Amygdala (tissue), 56 donors: ENCODE results near the gene HRAS.
"Not testable (repeated sequence)": the region's sequence is repeated elsewhere in the genome, so short reads cannot be mapped to it uniquely, and the experiment has no call there.

Experiments used
- DNase-seq, 56 donors: peaks; one replicate each; lab custom pipeline; 2025; lab: John Stamatoyannopoulos, UW

The HRAS gene

GRCh38 chr11:534396-535209 is 773 bp downstream of the HRAS start:
- peak in 3 of 56 donors; percentile 7 to 33 (median 22) for DNase-seq

GRCh38 chr11:533586-534395 is 1.6 kb downstream of the HRAS start:
- peak in 1 of 56 donors; percentile 21 for DNase-seq

DNA sequence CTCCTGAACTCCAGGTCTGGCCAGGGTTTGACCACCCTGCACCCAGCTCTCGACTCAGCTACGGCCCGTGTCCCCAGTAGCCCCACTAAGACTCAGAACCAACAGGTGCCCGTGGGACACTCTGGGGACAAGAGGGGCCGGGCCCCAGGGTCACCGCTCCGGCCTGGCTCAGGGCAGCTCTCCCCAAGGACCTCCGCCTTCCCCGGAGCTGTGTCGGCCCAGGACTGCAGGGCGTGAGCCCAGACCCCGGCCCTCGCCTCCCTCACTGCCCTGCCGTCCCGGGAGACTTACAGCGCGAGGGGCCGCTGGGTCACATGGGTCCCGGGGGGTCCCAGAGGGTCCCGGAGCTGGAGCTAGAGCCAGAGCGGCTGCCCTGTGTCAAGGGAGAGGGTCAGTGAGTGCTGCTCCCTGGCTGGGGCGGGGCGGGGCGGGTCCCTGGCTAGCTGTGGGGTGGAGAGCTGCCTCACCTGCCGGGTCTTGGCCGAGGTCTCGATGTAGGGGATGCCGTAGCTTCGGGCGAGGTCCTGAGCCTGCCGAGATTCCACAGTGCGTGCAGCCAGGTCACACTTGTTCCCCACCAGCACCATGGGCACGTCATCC is 2.3 kb downstream of the HRAS start:
- no peak for DNase-seq

- no peak for DNase-seq
These were observed 2.8 kb downstream of the HRAS start for GRCh38 chr11:532527-532985.

- no peak for DNase-seq
These were observed 3.4 kb downstream of the HRAS start for GRCh38 chr11:531919-532526.

DNA sequence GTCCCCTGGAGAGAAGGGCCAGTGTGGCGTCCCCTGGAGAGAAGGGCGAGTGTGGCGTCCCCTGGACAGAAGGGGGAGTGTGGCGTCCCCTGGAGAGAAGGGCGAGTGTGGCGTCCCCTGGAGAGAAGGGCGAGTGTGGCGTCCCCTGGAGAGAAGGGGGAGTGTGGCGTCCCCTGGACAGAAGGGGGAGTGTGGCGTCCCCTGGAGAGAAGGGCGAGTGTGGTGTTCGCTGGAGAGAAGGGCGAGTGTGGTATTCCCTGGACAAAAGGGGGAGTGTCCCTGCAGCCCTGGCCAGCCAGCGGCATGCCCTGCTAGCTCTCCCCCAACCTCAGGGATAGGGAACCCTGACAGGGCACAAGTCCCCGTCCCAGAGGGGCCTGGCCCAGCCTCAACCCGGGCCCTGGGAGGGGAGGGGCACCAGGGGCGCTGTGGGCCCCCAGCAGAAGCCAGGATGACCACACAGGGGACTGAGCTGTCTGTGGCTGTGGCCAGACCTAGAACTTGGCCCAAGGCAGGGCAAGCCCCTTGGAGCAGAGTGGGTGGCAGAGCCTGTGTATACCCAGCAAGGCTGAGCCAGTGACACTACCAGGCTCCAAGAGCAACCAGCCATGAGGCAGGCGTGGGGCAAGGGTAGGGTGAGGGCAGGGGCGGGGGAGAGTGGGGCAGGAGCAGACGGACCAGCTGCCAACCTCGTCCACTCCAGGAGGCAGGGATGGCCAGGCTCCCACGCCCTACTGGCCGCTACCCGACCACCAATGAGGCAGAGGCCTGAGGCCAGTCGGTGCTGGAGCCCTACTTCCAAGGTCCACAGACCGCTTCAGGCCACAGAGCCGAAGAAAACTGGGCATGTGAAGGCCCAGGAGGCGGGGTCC is 4.2 kb downstream of the HRAS start:
- no peak for DNase-seq

- no peak for DNase-seq
These were observed 5.5 kb downstream of the HRAS start for GRCh38 chr11:529728-530411.

DNA sequence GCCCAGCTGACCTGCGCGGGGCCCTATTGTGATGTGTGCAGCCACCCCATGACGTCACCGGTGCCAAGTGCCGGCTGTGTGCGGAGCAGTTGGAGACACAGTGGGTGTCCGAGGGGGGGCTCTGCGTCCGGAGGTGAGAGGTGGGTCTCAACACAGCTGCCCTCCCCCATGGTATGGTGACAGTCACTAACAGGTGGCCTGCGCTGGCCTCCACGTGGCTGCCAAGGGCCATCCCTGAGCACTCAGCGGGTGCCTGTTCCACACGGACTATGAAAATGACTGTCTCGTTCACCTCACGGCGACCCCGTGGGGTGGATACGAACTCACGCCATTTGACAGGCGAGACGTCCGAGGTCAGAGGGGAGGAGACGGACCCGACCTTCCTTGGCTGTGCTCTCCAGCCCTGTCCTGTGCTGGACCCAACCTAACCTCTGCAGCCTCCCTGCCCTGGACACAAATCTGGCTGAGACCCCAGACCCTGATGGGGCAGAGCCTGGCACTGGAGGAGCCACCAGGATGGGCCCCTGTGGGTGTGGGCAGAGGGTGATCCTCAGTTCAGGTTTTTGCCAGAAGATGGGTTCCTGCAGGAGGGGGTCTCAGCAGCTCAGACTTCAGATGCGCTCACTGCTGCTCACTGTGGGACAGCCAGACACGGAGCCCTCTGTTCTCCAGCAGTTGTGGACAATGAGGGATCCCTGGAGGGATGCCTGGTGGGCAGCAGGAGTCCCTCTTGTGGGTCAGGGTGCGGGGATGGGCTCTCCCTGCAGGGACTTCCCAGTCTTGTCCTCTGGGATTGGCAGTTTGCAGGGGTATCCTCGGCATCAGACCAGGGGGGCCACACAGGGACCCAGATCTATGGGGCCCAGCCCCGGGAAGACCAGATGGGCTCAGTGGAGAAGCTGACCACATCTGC is 6.3 kb downstream of the HRAS start:
- DNase-seq = no peak

DNA sequence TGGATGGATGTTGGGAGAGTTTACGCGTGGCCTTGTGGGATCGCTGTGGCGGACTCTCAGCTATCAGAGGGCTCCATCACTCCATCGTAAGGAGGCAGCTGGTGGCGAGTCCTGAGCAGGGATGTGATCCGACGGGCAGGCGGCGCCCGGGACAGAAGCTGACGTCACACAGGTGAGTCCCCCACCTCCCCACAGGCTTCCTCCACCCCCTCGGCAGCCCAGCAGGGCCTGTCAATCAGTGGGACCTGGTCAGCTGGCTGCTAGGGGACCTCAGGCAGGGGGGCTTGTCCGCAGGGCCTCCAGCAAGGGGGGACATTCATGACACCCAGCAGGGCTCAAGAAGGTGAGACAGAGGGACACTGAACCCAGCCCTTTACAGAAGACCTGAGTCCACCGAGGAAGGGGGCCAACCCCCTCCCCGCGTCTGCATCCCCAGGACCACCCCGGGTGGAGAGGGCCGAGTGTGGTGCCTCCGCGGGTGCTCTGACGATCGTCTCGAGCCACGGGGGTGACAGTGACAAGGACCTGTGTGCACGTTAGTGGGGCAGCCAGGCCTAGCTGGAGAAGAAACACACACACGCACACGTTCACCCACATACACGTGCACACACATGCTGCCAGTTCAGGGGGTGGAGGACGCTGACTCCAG is 7.1 kb downstream of the HRAS start:
- DNase-seq = no peak

DNA sequence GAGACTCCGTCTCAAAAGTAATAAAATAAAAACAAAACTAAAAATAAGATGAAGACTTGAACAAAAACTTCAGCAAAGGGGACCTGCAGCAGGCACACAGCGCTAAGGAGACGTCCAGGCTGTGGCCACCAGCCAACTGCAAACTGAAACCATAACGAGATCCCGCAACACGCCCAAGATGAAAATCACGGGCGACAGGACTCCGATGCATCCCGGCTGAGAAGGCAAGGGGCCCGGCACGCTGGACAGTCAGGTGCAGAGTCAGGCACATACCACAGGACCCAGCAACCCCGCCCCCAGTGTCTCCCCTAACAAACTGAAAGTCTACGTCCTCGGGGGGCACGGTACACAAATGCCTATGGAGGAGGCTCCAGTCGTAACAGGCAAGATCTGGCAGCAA is 9.2 kb downstream of the HRAS start:
- no peak for DNase-seq

GRCh38 chr11:521177-521688 is 14.1 kb downstream of the HRAS start:
- DNase-seq = no peak

- DNase-seq = no peak
These were observed 14.8 kb downstream of the HRAS start for GRCh38 chr11:520428-521176.

DNA sequence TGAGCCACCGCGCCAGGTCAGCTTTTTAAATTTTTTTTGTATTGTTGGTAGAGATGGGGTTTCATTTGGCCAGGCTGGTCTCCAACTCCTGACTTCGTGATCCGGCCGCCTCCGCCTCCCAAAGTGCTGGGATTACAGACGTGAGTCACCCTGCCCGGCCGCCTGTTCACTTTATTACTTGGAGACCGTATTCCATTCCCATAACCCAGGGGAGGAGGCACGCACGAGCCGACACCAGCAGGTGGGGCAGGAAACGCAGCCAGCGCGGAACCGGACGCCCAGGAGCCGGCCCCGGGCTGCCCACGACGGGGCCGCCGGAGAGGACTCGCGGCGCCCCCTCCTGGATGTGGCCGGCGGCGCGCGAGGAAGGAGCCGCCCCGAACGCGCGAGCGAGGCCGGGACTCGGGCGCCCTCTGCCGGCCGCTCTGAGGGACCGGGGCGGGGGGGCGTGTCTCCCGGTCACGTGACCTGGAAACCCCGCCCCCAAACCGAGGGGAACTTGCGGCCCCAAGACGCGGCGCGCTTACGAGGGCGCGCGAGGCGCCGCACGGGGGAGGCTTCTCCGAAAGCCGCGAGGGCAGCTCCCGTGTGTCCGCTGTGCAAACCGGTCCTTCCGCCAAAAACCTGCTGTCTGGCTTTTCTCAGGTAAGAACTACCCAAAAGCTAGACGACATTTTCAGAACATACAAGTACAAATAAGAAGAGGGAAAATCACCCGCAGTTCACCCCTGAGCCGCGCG is 16.7 kb downstream of the HRAS start:
- peak in 4 of 56 donors; percentile 40 to 86 (median 58) for DNase-seq

DNA sequence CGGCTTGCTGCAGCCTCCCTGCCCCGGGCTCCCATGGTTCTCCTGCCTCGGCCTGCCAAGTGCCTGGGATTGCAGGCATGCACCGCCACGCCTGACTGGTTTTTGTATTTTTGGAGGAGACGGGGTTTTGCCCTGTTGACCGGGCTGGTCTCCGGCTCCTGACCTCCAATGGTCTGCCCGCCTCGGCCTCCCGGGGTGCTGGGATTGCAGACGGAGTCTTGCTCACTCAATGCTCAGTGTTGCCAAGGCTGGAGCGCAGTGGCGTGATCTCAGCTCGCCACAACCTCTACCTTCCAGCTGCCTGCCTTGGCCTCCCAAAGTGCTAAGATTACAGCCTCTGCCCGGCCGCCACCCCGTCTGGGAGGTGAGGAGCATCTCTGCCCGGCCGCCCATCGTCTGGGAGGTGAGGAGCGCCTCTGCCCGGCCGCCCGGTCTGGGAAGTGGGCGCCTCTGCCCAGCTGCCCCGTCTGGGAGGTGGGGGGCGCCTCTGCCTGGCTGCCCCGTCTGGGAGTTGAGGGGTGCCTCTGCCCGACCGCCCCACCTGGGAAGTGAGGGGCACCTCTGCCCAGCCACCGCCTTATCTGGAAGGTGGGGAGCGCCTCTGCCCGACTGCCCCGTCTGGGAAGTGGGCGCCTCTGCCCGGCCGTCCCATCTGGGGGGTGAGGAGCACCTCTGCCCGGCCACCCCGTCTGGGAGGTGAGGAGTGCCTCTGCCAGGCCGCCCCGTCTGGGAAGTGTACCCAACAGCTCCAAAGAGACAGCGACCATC is 18.3 kb downstream of the HRAS start:
- DNase-seq = not testable (repeated sequence)

DNA sequence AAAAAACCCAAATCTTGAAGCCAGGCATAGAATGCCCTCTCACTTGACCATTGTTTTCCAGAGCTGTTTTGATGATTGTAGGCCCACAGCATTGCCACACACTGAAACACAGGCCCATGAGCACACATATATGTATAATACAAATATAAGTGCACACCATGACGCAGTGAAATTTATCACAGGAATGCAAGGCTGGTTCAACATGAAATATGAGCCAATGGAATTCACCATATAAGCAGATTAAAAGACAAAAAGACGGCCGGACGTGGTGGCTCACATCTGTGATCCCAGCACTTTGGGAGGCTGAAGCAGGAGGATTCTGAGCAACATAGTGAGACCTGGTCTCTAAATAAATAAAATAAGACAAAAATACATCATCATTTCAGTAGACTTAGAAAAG is 19.0 kb downstream of the HRAS start:
- no peak for DNase-seq
